Body of pancreas (tissue), 4 donors: ENCODE measurements around the gene SAA2.

Experiments
- POLR2A ChIP-seq, 3 donors: fragments of 450-650 bp; IDR thresholded peaks; one replicate each; pipeline ENCODE4 v1.6.1; 2016; ENCODE audit warnings: antibody characterized with exemption in 3 of 3, mild to moderate bottlenecking in 2 of 3
- TF ChIP-seq, protein P1 (sequence below), 7 experiments: fragments of 450-650 bp in 4 of 7; fragments of 200-600 bp in 3 of 7; sonication (generic) in 3 of 7; IDR thresholded peaks; one replicate each; pipeline ENCODE4 v1.5.1; 2016 to 2019; ENCODE audit warnings: antibody characterized with exemption in 7 of 7

DNA sequence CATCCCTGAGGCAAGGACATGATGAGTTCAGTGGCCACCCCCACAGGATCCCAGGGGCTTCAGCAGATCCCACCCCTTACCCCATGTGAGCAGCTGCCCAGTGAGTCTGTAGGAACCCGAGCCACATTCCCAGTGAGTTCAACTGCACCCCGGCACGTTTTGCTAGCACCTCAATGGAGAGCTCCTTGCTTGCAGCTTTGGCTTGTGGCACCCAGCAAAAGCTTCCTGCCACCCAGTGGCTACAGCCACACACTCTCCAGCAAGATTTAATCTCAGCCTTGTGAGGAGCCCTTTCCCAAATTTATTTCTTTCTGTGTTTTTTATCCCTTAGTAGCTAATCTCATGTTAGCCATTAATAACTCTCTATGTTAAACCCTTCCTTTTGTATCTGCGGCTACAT, 21.6 kb upstream of the SAA2 start:
- TF ChIP-seq, protein P1, sequence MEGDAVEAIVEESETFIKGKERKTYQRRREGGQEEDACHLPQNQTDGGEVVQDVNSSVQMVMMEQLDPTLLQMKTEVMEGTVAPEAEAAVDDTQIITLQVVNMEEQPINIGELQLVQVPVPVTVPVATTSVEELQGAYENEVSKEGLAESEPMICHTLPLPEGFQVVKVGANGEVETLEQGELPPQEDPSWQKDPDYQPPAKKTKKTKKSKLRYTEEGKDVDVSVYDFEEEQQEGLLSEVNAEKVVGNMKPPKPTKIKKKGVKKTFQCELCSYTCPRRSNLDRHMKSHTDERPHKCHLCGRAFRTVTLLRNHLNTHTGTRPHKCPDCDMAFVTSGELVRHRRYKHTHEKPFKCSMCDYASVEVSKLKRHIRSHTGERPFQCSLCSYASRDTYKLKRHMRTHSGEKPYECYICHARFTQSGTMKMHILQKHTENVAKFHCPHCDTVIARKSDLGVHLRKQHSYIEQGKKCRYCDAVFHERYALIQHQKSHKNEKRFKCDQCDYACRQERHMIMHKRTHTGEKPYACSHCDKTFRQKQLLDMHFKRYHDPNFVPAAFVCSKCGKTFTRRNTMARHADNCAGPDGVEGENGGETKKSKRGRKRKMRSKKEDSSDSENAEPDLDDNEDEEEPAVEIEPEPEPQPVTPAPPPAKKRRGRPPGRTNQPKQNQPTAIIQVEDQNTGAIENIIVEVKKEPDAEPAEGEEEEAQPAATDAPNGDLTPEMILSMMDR (IDR thresholded peaks at IDR 0.05): no peak
- no peak for TF ChIP-seq POLR2A (IDR thresholded peaks at IDR 0.05)
